KMS-11 (cell line): Measurements from ENCODE around the gene DUSP6.

Experiments used
- H2AFZ ChIP-seq: fragments of 200-600 bp; sonication (generic); 2 replicates; pipeline ENCODE4 v1.6.1; 2016; ENCODE audit warnings: antibody characterized with exemption, mixed run types, low read depth
- H3K27ac ChIP-seq: fragments of 200-600 bp; sonication (generic); 2 replicates; pipeline ENCODE4 v1.6.1; 2016; ENCODE audit warnings: mild to moderate bottlenecking, mixed run types
- H3K27me3 ChIP-seq: fragments of 200-600 bp; sonication (generic); 2 replicates; pipeline ENCODE4 v1.6.1; 2017; ENCODE audit warnings: mild to moderate bottlenecking, low read depth, mixed run types, moderate library complexity; ENCODE audit not compliant: insufficient read depth
- H3K36me3 ChIP-seq: fragments of 200-600 bp; sonication (generic); 2 replicates; pipeline ENCODE4 v1.6.1; 2017; ENCODE audit warnings: mild to moderate bottlenecking, mixed run types; ENCODE audit not compliant: insufficient read depth
- H3K4me1 ChIP-seq: fragments of 200-600 bp; sonication (generic); 2 replicates; pipeline ENCODE4 v1.6.1; 2016; ENCODE audit warnings: mild to moderate bottlenecking, low read depth, mixed run types; ENCODE audit not compliant: poor library complexity, severe bottlenecking
- H3K4me2 ChIP-seq: fragments of 200-600 bp; sonication (generic); 2 replicates; pipeline ENCODE4 v1.7.0; 2016; ENCODE audit warnings: mild to moderate bottlenecking, mixed run types
- H3K4me3 ChIP-seq: fragments of 200-600 bp; sonication (generic); IDR thresholded peaks from 2 replicates; pipeline ENCODE4 v1.6.1; 2017; ENCODE audit warnings: low read depth, low read length, mixed read lengths; ENCODE audit not compliant: insufficient read depth
- H3K79me2 ChIP-seq: fragments of 200-600 bp; sonication (generic); 2 replicates; pipeline ENCODE4 v1.6.1; 2016; ENCODE audit warnings: low read depth, mixed run types; ENCODE audit not compliant: insufficient read depth
- H3K9ac ChIP-seq: fragments of 200-600 bp; sonication (generic); 2 replicates; pipeline ENCODE4 v1.6.1; 2016; ENCODE audit warnings: mild to moderate bottlenecking, mixed run types
- H4K20me1 ChIP-seq: fragments of 200-600 bp; sonication (generic); 2 replicates; pipeline ENCODE4 v1.6.1; 2016; ENCODE audit warnings: mild to moderate bottlenecking, mixed run types; ENCODE audit not compliant: insufficient read depth
- TF ChIP-seq, protein P1 (sequence below): fragments of 200-600 bp; sonication (generic); conservative IDR thresholded peaks from 2 replicates; pipeline ENCODE4 v1.6.1; 2017; ENCODE audit warnings: low read depth, mild to moderate bottlenecking, antibody characterized with exemption, low read length, moderate library complexity, mixed read lengths

Gene DUSP6

DNA sequence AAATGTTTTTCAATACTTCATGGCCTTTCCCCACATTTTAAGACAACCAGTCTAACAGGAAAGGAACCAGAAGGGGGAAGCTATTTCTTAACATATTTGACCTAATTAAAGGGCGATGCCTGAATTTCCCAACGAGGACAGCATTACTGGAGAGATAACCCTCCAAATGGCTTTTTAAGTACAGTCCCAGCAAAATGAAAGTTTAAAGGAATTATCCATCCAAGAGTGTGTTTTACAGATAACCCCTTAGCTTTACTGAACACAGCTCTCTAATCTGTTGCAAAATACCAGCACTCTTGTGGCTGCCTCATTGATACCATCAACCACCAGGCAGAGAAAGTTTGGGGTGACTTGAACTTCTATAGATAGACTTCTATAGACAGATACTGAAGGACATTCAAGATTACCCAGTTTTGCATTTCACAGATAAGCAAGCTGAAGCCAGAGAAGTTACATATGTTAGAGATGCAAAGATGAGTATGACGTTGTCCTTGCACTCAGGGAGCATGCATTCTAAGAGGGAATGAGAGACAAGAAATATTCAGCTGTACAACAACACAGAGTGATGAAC, 41.3 kb upstream of the DUSP6 start:
- Histone ChIP-seq H2AFZ (no peak overlapping the region), H4K20me1 (no peaks in the 10 kb centered on the region), H3K79me2 (no peaks in the 10 kb centered on the region), H3K36me3 (no peaks in the 10 kb centered on the region), H3K27ac (no peak overlapping the region), H3K4me1 (no peaks in the 10 kb centered on the region), H3K4me3 (no peak overlapping the region), H3K9ac (no peak overlapping the region), H3K27me3 (no peaks in the 10 kb centered on the region), H3K4me2 (no peak overlapping the region)
- TF ChIP-seq, protein P1, sequence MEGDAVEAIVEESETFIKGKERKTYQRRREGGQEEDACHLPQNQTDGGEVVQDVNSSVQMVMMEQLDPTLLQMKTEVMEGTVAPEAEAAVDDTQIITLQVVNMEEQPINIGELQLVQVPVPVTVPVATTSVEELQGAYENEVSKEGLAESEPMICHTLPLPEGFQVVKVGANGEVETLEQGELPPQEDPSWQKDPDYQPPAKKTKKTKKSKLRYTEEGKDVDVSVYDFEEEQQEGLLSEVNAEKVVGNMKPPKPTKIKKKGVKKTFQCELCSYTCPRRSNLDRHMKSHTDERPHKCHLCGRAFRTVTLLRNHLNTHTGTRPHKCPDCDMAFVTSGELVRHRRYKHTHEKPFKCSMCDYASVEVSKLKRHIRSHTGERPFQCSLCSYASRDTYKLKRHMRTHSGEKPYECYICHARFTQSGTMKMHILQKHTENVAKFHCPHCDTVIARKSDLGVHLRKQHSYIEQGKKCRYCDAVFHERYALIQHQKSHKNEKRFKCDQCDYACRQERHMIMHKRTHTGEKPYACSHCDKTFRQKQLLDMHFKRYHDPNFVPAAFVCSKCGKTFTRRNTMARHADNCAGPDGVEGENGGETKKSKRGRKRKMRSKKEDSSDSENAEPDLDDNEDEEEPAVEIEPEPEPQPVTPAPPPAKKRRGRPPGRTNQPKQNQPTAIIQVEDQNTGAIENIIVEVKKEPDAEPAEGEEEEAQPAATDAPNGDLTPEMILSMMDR, result no peak

DNA sequence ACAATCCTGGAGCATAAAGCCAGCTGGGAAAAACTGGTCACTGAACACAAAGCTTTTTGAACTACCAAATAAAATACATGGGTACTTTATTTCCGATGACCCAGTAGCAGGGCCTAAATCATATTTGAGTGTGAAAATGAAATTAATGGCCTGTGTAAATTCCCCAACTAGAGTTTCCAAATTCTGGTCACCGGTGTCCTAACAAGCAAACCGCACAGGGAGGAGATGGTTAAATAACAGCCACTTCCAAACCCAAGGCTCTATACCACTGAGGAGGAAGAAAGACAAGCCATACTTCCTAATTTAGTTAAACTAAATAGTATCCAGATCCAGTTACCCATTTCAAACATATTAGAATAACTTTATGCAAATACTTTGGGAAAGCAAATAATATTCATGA, 40.1 kb upstream of the DUSP6 start:
- TF ChIP-seq, protein P1, result no peak
- no peaks in the 10 kb centered on the region for H4K20me1 ChIP-seq
- no peak overlapping the region for H3K4me3 ChIP-seq
- H3K4me1 ChIP-seq, result no peaks in the 10 kb centered on the region
- H2AFZ ChIP-seq, result no peak overlapping the region
- no peaks in the 10 kb centered on the region for H3K27me3 ChIP-seq
- H3K27ac ChIP-seq, result no peak overlapping the region
- no peaks in the 10 kb centered on the region for H3K36me3 ChIP-seq
- H3K79me2 ChIP-seq, result no peaks in the 10 kb centered on the region
- no peak overlapping the region for H3K4me2 ChIP-seq
- H3K9ac ChIP-seq, result no peak overlapping the region

DNA sequence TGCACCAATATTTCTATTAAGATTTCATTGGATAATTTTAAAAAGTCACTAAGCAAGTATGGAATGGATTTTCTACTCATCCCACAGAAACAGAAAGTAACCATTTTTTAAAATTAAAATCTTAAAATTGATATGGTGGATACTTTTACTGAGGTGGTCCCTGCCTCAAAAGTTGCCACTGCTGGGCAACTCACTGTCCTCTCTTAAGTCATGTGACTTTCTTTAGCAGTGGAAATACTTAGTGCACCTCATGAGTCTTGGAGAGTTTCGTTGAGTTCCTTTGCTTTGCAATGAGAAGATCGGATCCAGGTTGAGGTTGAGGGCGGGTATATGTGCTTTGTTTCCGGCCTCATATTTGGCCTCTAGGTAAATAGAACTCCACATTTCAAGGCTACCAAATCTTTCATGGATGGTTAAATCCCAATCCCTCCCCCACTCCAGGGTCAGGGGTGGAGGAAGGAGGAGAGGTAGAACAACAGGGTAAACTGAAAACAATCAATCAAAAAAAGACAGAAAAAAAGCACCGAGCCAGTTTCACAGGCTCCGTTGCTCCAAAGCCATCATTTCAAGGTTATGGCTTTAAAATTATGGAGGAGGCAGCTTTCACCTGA, 39.5 kb upstream of the DUSP6 start:
- no peaks in the 10 kb centered on the region for H3K36me3 ChIP-seq
- H3K27ac ChIP-seq, result no peak overlapping the region
- H3K27me3 ChIP-seq, result no peaks in the 10 kb centered on the region
- no peaks in the 10 kb centered on the region for H3K79me2 ChIP-seq
- no peaks in the 10 kb centered on the region for H3K4me1 ChIP-seq
- H2AFZ ChIP-seq, result no peak overlapping the region
- H3K4me2 ChIP-seq, result no peak overlapping the region
- H4K20me1 ChIP-seq, result no peaks in the 10 kb centered on the region
- no peak overlapping the region for H3K9ac ChIP-seq
- TF ChIP-seq, protein P1, result no peak
- H3K4me3 ChIP-seq, result no peak overlapping the region

DNA sequence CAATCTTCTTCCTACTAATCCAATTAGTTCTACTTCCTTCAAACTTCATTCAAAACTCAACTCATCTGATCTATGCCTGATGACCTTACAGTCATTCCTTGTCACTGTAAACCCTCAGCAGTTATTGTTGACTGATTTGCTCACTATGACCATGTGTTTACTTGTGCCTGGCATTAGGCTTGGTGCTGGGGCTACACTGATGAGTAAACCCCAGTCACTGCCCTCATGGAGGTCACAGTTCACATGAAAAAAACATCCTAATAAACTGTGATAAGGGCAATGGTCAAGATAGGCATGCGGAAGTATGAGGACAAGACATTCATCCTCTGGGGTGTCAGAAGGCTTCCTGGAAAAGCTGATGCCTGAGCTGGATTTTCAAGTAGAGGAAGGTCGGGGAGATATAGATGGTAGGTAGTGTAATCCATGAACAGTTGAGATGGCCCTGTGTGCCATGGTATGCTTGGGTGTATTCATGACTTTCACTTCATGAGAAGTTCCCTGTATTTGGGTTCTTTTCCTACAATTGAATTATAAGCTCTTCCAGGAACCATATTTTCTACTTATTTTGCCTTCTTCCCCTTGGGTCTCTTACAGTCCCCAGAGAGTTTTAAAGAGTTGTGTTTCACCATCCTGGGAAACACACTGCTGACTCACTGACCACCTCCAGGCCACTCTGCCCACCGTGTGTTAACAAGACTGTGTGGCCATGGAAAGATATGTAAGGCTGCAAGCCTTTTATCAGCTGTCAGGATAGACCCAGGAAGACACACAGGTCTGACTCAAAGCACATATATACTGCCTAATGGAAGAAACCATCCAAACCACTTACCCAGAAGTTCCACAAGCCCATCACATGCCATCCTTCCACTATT, 38.7 kb upstream of the DUSP6 start:
- no peak overlapping the region for H2AFZ ChIP-seq

More for the DNA sequence above, 38.7 kb upstream of the DUSP6 start:
- no peak overlapping the region for H3K9ac ChIP-seq
- H3K79me2 ChIP-seq, result no peaks in the 10 kb centered on the region
- no peak overlapping the region for H3K4me3 ChIP-seq
- H4K20me1 ChIP-seq, result no peaks in the 10 kb centered on the region
- H3K36me3 ChIP-seq, result no peaks in the 10 kb centered on the region
- H3K4me2 ChIP-seq, result no peak overlapping the region
- H3K27me3 ChIP-seq, result no peaks in the 10 kb centered on the region
- no peak overlapping the region for H3K27ac ChIP-seq
- TF ChIP-seq, protein P1, result no peak
- H3K4me1 ChIP-seq, result peaks cover 3% of the 10 kb centered on the region
